Liver (tissue), 9 donors: ENCODE data around the gene SCRG1. TPM values are rescaled to one million over a fixed set of nuclear protein-coding genes. Genes with fewer than 3 reads are reported as not detected.

Source experiments
- DNase-seq: peaks from one replicate; pipeline ENCODE4 v3.0.0-alpha.2; 2017; ENCODE audit warnings: low spot score
- H3K27ac ChIP-seq, 2 donors: one replicate each; pipeline ENCODE4 v1.7.0; 2013; ENCODE audit warnings: inconsistent platforms in 2 of 2, low read length in 2 of 2, control low read depth in 1 of 2, low read depth in 1 of 2, mild to moderate bottlenecking in 1 of 2
- H3K27me3 ChIP-seq, 4 donors: one replicate each; pipeline versions ENCODE4 v1.6.1 to v1.7.0; 2013; ENCODE audit warnings: low read length in 3 of 4, inconsistent platforms in 1 of 4, mild to moderate bottlenecking in 1 of 4, moderate library complexity in 1 of 4; ENCODE audit not compliant: control insufficient read depth in 4 of 4, insufficient read depth in 4 of 4
- H3K36me3 ChIP-seq, 4 donors: one replicate each; pipeline versions ENCODE4 v1.6.1 to v1.7.0; 2013; ENCODE audit warnings: low read length in 3 of 4, mild to moderate bottlenecking in 3 of 4, low read depth in 1 of 4, moderate library complexity in 1 of 4; ENCODE audit not compliant: control insufficient read depth in 4 of 4, insufficient read depth in 3 of 4
- H3K4me1 ChIP-seq, 4 donors: one replicate each; pipeline versions ENCODE4 v1.6.1 to v1.7.0; 2013; ENCODE audit warnings: low read length in 3 of 4, mild to moderate bottlenecking in 3 of 4, moderate library complexity in 1 of 4; ENCODE audit not compliant: control insufficient read depth in 4 of 4, insufficient read depth in 4 of 4
- H3K4me3 ChIP-seq, 3 donors: one replicate each; pipeline versions ENCODE4 v1.6.1 to v1.7.0; 2013; ENCODE audit warnings: low read length in 3 of 3, control low read depth in 1 of 3, low read depth in 1 of 3, mild to moderate bottlenecking in 1 of 3
- H3K9ac ChIP-seq, 2 donors: one replicate each; pipeline ENCODE4 v1.7.0; 2013; ENCODE audit warnings: low read length in 2 of 2, mild to moderate bottlenecking in 2 of 2, moderate library complexity in 2 of 2, control low read depth in 1 of 2, low read depth in 1 of 2
- H3K9me3 ChIP-seq, 4 donors: one replicate each; pipeline versions ENCODE4 v1.6.1 to v1.7.0; 2013; ENCODE audit warnings: low read length in 3 of 4; ENCODE audit not compliant: control insufficient read depth in 4 of 4
- CTCF ChIP-seq: fragments of 150-350 bp; IDR thresholded peaks from 2 replicates; pipeline ENCODE4 v1.5.1; 2017; ENCODE audit warnings: improper control_type of control experiment, low read depth, low read length; ENCODE audit not compliant: missing input control
- EGR1 ChIP-seq, 2 donors: IDR thresholded peaks; 2 replicates each; pipeline ENCODE4 v1.6.1; 2016 to 2018; ENCODE audit warnings: antibody characterized with exemption in 2 of 2, low read depth in 2 of 2
- FOXA1 ChIP-seq: IDR thresholded peaks from 2 replicates; pipeline ENCODE4 v1.6.1; 2016; ENCODE audit warnings: antibody characterized with exemption
- FOXA2 ChIP-seq: IDR thresholded peaks from 2 replicates; pipeline ENCODE4 v1.6.1; 2016; ENCODE audit warnings: antibody characterized with exemption
- GABPA ChIP-seq, 2 donors: IDR thresholded peaks in 1 of 2; conservative IDR thresholded peaks in 1 of 2; 2 replicates each; pipeline ENCODE4 v1.6.1; 2016; ENCODE audit warnings: antibody characterized with exemption in 2 of 2, mild to moderate bottlenecking in 1 of 2, moderate library complexity in 1 of 2
- JUND ChIP-seq, 2 donors: IDR thresholded peaks; 2 replicates each; pipeline ENCODE4 v1.6.1; 2016; ENCODE audit warnings: antibody characterized with exemption in 2 of 2
- MAX ChIP-seq: IDR thresholded peaks from 2 replicates; pipeline ENCODE4 v1.6.1; 2016; ENCODE audit warnings: antibody characterized with exemption
- NR2F2 ChIP-seq: IDR thresholded peaks from 2 replicates; pipeline ENCODE4 v1.6.1; 2016; ENCODE audit warnings: antibody characterized with exemption
- RAD21 ChIP-seq, 2 donors: IDR thresholded peaks; 2 replicates each; pipeline ENCODE4 v1.6.1; 2016; ENCODE audit warnings: antibody characterized with exemption in 2 of 2, mild to moderate bottlenecking in 2 of 2
- REST ChIP-seq: IDR thresholded peaks from 2 replicates; pipeline ENCODE4 v1.6.1; 2016; ENCODE audit warnings: antibody characterized with exemption, mild to moderate bottlenecking
- RXRA ChIP-seq, 2 donors: IDR thresholded peaks; 2 replicates each; pipeline ENCODE4 v1.6.1; 2017 to 2018; ENCODE audit warnings: antibody characterized with exemption in 2 of 2, mild to moderate bottlenecking in 1 of 2
- SP1 ChIP-seq: IDR thresholded peaks from 2 replicates; pipeline ENCODE4 v1.6.1; 2018; ENCODE audit warnings: antibody characterized with exemption, mild to moderate bottlenecking
- TAF1 ChIP-seq: conservative IDR thresholded peaks from 2 replicates; pipeline ENCODE4 v1.6.1; 2016; ENCODE audit warnings: antibody characterized with exemption, mild to moderate bottlenecking
- YY1 ChIP-seq: IDR thresholded peaks from 2 replicates; pipeline ENCODE4 v1.6.1; 2016; ENCODE audit warnings: antibody characterized with exemption, mild to moderate bottlenecking
- polyA plus RNA-seq, 2 donors: library from polyadenylated mRNA; stranded (reverse) in 1 of 2; unstranded in 1 of 2; fragments of 200-250 nt in 1 of 2; fragments of >200 nt in 1 of 2; fragmentation: Nextera tagmentation in 1 of 2; extraction: Ambion mirVana in 1 of 2; gene quantifications; one replicate each; pipeline versions ENCODE4 v1.2.1 to v1.2.3, GENCODE V29; 2013 to 2015
- total RNA-seq, 2 donors: library from RNA; depleted of rRNA; stranded (reverse); fragments of >200 nt; gene quantifications; one replicate each; pipeline ENCODE4 v1.2.3, GENCODE V29; 2014
- TF ChIP-seq, protein P1 (sequence below): IDR thresholded peaks from 2 replicates; pipeline ENCODE4 v1.6.1; 2016; ENCODE audit warnings: antibody characterized with exemption
- TF ChIP-seq, protein P2 (sequence below): IDR thresholded peaks from 2 replicates; pipeline ENCODE4 v1.6.1; 2016; ENCODE audit warnings: antibody characterized with exemption
- donor health status: healthy.
- donor health status: healthy.
- donor health status: healthy.
- donor health status: healthy.
- donor health status: healthy.

Gene SCRG1
- total and polyA plus RNA-seq, 4 donors = under 0.01 to 0.46 (median 0.01) TPM; not detected in 1

DNA sequence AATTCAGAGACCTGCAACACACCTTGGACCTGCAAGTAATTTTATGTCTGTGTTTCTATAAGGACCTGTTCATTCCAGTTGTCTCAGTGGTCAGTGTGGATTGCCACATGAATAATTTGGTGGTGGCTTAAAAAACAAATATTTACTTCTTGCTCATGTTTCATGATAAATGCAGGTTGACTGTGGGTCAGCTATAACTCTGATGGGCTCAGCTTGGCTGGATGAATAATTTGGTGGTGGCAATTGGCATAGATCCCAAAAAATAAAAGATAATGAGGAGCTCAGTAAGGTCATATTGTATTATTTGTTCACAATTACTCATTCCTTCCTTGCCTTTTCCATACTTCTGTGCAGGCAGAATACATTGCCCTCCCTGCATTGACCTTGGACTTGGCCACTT lies 18.9 kb upstream of the SCRG1 start:
- no peak overlapping the region for H3K27ac ChIP-seq
- DNase-seq = no peak
- H3K36me3 ChIP-seq = no peaks in the 10 kb centered on the region

More for the DNA sequence above, 18.9 kb upstream of the SCRG1 start:
- Histone ChIP-seq H3K9ac (no peak overlapping the region), H3K4me3 (no peak overlapping the region), H3K27me3 (no peaks in the 10 kb centered on the region), H3K9me3 (no peaks in the 10 kb centered on the region), H3K4me1 (no peaks in the 10 kb centered on the region)
- TF ChIP-seq YY1 (no peak), NR2F2 (no peak), JUND (IDR thresholded peaks at IDR 0.05) (no peak), CTCF (no peak), GABPA (IDR thresholded peaks at IDR 0.05 in 1 of 2, conservative IDR thresholded peaks at IDR 0.05 in 1 of 2) (no peak), RAD21 (IDR thresholded peaks at IDR 0.05) (no peak), RXRA (IDR thresholded peaks at IDR 0.05) (no peak), REST (no peak), TAF1 (no peak), FOXA1 (no peak), FOXA2 (no peak), MAX (no peak), SP1 (no peak), EGR1 (IDR thresholded peaks at IDR 0.05; ENCODE audit: low read depth in 2 of 2) (no peak)
- TF ChIP-seq, protein P1, sequence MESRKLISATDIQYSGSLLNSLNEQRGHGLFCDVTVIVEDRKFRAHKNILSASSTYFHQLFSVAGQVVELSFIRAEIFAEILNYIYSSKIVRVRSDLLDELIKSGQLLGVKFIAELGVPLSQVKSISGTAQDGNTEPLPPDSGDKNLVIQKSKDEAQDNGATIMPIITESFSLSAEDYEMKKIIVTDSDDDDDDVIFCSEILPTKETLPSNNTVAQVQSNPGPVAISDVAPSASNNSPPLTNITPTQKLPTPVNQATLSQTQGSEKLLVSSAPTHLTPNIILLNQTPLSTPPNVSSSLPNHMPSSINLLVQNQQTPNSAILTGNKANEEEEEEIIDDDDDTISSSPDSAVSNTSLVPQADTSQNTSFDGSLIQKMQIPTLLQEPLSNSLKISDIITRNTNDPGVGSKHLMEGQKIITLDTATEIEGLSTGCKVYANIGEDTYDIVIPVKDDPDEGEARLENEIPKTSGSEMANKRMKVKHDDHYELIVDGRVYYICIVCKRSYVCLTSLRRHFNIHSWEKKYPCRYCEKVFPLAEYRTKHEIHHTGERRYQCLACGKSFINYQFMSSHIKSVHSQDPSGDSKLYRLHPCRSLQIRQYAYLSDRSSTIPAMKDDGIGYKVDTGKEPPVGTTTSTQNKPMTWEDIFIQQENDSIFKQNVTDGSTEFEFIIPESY = no peak
- TF ChIP-seq, protein P2, sequence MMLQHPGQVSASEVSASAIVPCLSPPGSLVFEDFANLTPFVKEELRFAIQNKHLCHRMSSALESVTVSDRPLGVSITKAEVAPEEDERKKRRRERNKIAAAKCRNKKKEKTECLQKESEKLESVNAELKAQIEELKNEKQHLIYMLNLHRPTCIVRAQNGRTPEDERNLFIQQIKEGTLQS = no peak
